GM13977 (cell line): ENCODE data around the gene PLD2.

Experiments used
- DNase-seq: peaks from one replicate; pipeline ENCODE4 v3.0.0; 2012; ENCODE audit warnings: low spot score
- in situ Hi-C: fragments of 300-500 bp; cut with MboI; formaldehyde crosslinking; loops from one replicate; pipeline ENCODE4 v1.12.0; 2022; ENCODE audit warnings: low sequenced_read_pairs, low pct_unique_long_range_greater_than_20kb, mixed read lengths, inconsistent platforms; ENCODE audit not compliant: unreplicated experiment
- TF ChIP-seq, protein P1 (sequence below): IDR thresholded peaks from 2 replicates; pipeline ENCODE4 v1.5.1; 2012; ENCODE audit warnings: mild to moderate bottlenecking, control low read depth; ENCODE audit not compliant: insufficient read depth; ENCODE audit errors: extremely low read depth, missing control alignments

The PLD2 gene

DNA sequence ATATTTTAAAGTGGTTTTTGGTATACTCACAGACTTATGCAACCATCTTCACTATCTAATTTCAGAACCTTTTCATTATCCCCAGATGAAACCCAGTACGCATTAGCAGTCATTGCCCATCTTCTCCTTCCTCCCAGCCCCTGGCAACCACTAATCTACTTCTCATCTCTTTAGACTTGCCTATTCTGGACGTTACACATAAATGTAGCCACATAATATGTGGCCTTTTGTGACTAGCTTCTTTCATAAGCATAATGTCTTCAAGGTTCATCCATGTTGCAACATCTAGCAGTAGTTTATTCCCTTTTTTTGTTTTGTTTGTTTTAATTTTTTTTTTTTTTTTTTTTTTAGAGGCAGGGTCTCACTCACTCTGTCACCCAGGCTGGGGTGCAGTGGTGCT lies 63.9 kb downstream of the PLD2 start:
- in situ Hi-C loops = no loop called here
- TF ChIP-seq, protein P1, sequence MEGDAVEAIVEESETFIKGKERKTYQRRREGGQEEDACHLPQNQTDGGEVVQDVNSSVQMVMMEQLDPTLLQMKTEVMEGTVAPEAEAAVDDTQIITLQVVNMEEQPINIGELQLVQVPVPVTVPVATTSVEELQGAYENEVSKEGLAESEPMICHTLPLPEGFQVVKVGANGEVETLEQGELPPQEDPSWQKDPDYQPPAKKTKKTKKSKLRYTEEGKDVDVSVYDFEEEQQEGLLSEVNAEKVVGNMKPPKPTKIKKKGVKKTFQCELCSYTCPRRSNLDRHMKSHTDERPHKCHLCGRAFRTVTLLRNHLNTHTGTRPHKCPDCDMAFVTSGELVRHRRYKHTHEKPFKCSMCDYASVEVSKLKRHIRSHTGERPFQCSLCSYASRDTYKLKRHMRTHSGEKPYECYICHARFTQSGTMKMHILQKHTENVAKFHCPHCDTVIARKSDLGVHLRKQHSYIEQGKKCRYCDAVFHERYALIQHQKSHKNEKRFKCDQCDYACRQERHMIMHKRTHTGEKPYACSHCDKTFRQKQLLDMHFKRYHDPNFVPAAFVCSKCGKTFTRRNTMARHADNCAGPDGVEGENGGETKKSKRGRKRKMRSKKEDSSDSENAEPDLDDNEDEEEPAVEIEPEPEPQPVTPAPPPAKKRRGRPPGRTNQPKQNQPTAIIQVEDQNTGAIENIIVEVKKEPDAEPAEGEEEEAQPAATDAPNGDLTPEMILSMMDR = no peak
- DNase-seq = no peak

DNA sequence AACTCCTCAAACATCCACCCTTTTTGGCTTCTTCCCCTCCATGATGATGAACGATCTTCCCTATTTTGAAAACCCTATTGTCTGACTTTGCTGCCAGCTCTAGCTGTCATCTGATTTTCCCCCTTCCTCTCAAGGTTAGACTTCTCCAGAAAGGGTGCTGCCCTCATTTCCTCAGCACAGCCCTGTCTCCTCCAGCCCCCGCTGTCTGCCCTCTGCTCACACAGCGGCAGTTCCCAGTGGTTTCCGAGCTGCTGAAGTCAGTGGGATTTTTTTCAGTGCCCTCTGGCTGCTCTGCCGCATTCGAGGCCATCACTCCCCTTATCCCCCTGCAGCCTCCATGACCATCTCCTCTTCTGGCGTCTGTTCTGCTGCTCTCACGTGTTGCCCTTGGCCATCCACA lies 65.8 kb downstream of the PLD2 start:
- in situ Hi-C loops = no loop called here

More for the DNA sequence above, 65.8 kb downstream of the PLD2 start:
- TF ChIP-seq, protein P1 = no peak
- no peak for DNase-seq
